Coronary artery (tissue), 2 donors: ENCODE measurements around the gene RDH14.

Source experiments
- DNase-seq: peaks from one replicate; pipeline ENCODE4 v3.0.0-alpha.2; 2017; ENCODE audit warnings: low spot score
- H3K27ac ChIP-seq, 2 donors: fragments of 200-600 bp; sonication (generic); one replicate each; pipeline ENCODE4 v1.5.1; 2016 to 2019
- H3K4me3 ChIP-seq: fragments of 200-600 bp; sonication (generic); 2 replicates; pipeline ENCODE4 v1.5.1; 2016; ENCODE audit warnings: mild to moderate bottlenecking, moderate library complexity
- CTCF ChIP-seq: fragments of 200-600 bp; sonication (generic); IDR thresholded peaks from one replicate; pipeline ENCODE4 v1.5.1; 2019; ENCODE audit warnings: antibody characterized with exemption

The RDH14 gene

GRCh38 chr2:18551623-18552022, 8.8 kb downstream of the RDH14 start:
- TF ChIP-seq CTCF, result no peak
- H3K27ac ChIP-seq, result no peak overlapping the region

DNA sequence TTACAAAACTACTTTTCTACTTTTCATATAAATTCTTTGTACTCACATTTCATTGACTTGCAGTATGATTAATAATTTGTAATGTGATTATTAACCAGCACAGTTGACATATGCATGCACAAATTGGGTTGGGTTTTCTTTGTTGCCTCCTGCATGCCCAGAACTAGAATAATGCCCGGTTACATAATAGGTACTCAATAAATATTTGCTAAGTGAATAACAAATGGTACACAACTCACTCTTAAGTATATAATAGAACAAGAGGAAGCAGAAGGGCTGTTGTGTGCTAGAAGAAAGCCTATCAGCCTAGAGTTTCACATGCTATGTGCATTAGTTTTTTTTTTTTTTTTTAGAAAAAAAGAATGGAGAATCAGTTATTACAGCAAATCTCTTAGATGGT, 9.3 kb downstream of the RDH14 start:
- DNase-seq, result no peak
- no peak for TF ChIP-seq CTCF
- Histone ChIP-seq H3K4me3 (no peak overlapping the region), H3K27ac (no peak overlapping the region)

More at GRCh38 chr2:18551623-18552022, 8.8 kb downstream of the RDH14 start:
- DNase-seq, result no peak
- no peak overlapping the region for H3K4me3 ChIP-seq

GRCh38 chr2:18550433-18550832, 10.0 kb downstream of the RDH14 start:
- TF ChIP-seq CTCF, result no peak
- no peak for DNase-seq
- Histone ChIP-seq H3K4me3 (no peak overlapping the region), H3K27ac (no peak overlapping the region)

- no peak for TF ChIP-seq CTCF
- no peak for DNase-seq
- Histone ChIP-seq H3K4me3 (no peak overlapping the region), H3K27ac (no peak overlapping the region)
Observed at GRCh38 chr2:18549083-18549482, 11.4 kb downstream of the RDH14 start.

DNA sequence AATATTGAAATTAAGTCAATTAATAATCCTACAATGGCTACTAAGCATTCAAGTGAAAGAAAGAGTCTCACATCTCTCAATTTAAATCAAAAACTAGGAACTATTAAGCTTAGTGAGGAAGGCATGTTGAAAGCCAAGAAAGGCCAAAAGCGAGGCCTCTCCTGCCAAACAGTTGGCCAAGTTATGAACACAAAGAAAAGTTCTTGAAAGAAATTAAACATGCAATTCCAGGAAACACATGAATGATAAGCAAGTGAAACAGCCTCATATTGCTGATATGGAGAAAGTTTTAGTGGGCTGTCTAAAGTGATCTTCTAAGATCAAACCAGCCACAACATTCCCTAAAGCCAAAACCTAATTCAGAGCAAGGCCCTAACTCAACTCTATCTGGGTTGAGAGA, 11.8 kb downstream of the RDH14 start:
- DNase-seq, result no peak
- Histone ChIP-seq H3K27ac (no peak overlapping the region), H3K4me3 (no peak overlapping the region)
- TF ChIP-seq CTCF, result no peak

DNA sequence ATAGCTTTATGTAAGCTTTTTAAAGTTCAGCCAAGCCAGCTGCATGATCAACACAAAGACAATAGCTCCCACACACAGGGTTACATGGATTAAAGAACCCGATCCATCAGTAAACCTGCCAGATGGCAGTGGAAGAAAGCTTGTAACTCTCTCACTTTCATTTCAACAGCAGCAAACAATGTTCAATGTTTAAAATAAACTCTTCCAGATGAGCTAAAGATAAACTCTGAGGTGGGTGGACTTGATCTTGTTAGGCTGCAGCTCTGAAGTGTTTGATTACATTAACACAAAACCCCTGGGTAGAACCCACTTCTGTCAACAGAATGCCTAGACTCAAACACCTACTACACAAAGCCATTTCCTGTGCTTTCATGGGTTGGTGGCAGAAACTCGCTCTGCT, 13.9 kb downstream of the RDH14 start:
- H3K27ac ChIP-seq, result no peak overlapping the region
- no peak overlapping the region for H3K4me3 ChIP-seq
- DNase-seq, result no peak
- TF ChIP-seq CTCF, result no peak

DNA sequence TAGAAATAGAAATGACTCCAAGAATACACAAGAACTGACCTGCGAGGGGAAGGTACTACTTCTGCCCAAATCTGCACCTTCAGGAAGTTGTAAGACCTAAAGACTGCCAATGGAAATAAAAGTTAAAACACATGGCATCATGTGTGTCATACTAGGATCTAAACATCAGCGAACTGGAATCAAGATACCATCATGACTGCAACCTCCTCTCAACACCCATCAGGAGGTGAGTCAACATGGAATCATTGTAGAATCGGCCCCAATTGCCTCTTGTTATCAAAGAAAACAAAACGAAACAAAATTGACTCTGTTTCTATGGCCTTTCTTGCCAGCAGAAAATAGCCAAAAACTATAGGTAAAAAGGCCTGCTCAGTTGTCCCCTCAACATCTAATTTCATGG, 15.1 kb downstream of the RDH14 start:
- no peak for TF ChIP-seq CTCF
- DNase-seq, result no peak
- no peak overlapping the region for H3K4me3 ChIP-seq
- H3K27ac ChIP-seq, result no peak overlapping the region
